Measurements from ENCODE around the gene PDGFD.

PDGFD gene

DNA sequence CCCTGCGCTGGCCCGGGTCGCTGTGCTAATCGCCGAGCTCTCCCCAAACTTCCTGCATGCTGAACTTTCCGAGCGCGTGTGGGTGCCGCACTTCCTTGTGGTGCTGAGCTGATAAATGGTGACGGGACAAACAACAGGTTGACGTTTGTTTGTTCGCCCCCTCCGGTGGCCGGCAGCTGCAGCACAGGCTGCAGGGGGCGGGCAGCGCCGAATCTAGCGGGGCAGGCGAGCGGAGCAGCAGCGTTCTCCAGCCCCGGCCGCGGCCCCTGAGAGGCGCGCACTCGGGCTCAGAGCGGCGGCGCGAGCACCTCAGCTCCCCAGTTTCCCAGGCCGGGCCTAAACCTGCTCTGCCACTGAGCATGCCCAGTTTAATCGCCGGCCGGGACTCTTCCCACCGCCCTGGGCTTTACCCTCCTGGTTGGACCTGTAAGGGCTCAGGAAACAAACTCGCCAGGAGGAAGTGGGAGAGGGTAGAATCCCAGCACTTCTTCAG lies at the start of gene PDGFD:
TSS of gene PDGFD (minus strand) at position 120 of the 493 bp plus-strand sequence.
- Histone ChIP-seq H3K4me1 (ENCODE audit: control insufficient read depth, insufficient read depth, low read length) (peaks cover 4% of the 10 kb centered on the region), H3K27me3 (ENCODE audit: control insufficient read depth, insufficient read depth, low read length) (peaks cover 5% of the 10 kb centered on the region), H3K9me3 (ENCODE audit: control insufficient read depth, insufficient read depth, low read length) (no peaks in the 10 kb centered on the region), H3K9ac (ENCODE audit: low read depth, low read length) (peak within 1 kb of the TSS; percentile 42), H3K36me3 (ENCODE audit: control insufficient read depth, insufficient read depth, low read length) (no peaks in the 10 kb centered on the region), H3K4me3 (ENCODE audit: low read depth, low read length) (peak within 1 kb of the TSS; percentile 74)

DNA sequence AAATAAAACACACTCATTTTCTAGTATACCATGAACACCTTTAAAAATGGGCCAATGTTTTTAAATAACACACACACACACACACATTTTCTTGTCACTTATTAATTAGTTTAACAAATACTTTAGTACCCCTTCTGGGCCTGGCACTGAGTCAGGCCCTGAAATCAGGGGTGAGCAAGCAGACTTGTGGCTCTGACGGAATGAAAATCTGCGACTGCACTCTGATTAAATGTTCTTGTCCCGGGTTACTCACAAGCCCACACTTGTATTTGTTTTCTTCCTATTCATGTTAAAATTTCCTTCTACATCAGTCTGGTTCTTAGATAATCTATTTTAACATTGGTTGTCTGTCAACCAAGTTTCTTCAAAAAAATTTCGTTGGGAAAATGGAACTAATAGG lies 43.0 kb upstream of the PDGFD start:
- H3K36me3 ChIP-seq (ENCODE audit: control insufficient read depth, insufficient read depth, low read length): no peaks in the 10 kb centered on the region

GRCh38 chr11:104205838-104206237 lies 41.9 kb upstream of the PDGFD start:
- no peak overlapping the region for H3K4me3 ChIP-seq (ENCODE audit: low read depth, low read length)

More for the DNA sequence above, 43.0 kb upstream of the PDGFD start:
- Histone ChIP-seq H3K4me1 (ENCODE audit: control insufficient read depth, insufficient read depth, low read length) (no peaks in the 10 kb centered on the region), H3K4me3 (ENCODE audit: low read depth, low read length) (no peak overlapping the region), H3K9ac (ENCODE audit: low read depth, low read length) (no peak overlapping the region), H3K9me3 (ENCODE audit: control insufficient read depth, insufficient read depth, low read length) (no peaks in the 10 kb centered on the region), H3K27me3 (ENCODE audit: control insufficient read depth, insufficient read depth, low read length) (no peaks in the 10 kb centered on the region)

DNA sequence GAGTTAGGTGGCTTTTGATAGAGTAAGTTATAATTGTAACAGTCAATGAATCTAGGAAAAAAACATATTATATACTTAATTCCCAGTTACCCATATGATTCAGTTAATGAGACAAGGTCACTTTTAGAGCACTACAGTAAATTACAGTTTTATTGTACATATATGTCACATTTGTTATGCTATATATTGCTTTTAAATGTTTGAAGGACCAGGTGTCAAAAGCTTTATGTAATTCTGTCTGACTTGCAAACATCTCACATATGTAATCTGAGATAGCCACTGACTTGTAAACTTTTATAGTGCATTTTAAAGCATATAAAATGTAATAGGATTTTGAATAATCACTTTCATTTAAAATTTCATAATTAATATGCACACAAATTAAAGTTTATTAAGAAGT lies 36.7 kb upstream of the PDGFD start:
- H3K9ac ChIP-seq (ENCODE audit: low read depth, low read length): no peak overlapping the region
- H3K4me1 ChIP-seq (ENCODE audit: control insufficient read depth, insufficient read depth, low read length): no peaks in the 10 kb centered on the region
- no peak overlapping the region for H3K4me3 ChIP-seq (ENCODE audit: low read depth, low read length)
- no peaks in the 10 kb centered on the region for H3K36me3 ChIP-seq (ENCODE audit: control insufficient read depth, insufficient read depth, low read length)
- H3K27me3 ChIP-seq (ENCODE audit: control insufficient read depth, insufficient read depth, low read length): no peaks in the 10 kb centered on the region
- no peaks in the 10 kb centered on the region for H3K9me3 ChIP-seq (ENCODE audit: control insufficient read depth, insufficient read depth, low read length)

More at GRCh38 chr11:104205838-104206237, 41.9 kb upstream of the PDGFD start:
- Histone ChIP-seq H3K9me3 (ENCODE audit: control insufficient read depth, insufficient read depth, low read length) (no peaks in the 10 kb centered on the region), H3K4me1 (ENCODE audit: control insufficient read depth, insufficient read depth, low read length) (no peaks in the 10 kb centered on the region), H3K36me3 (ENCODE audit: control insufficient read depth, insufficient read depth, low read length) (no peaks in the 10 kb centered on the region), H3K9ac (ENCODE audit: low read depth, low read length) (no peak overlapping the region), H3K27me3 (ENCODE audit: control insufficient read depth, insufficient read depth, low read length) (no peaks in the 10 kb centered on the region)

DNA sequence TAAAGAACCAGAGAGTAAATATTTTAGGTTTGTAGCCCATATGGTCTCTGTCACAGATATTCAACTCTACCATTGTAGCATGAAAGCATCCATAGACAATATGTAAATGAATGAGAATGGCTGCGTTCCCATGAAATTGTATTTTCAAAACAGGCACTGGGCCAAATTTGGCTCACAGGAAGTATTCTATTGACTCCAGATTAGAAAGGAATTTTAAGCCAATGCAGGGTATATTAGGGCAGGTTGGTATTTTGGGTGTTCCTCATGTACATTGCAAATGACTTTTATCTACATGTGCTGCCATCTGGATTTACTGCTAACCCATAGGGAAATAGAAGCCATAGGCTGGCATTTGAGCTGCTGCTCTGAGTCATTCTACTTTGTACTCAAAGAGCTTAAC lies 35.1 kb upstream of the PDGFD start:
- H3K4me1 ChIP-seq (ENCODE audit: control insufficient read depth, insufficient read depth, low read length): no peaks in the 10 kb centered on the region
- no peaks in the 10 kb centered on the region for H3K9me3 ChIP-seq (ENCODE audit: control insufficient read depth, insufficient read depth, low read length)
- no peaks in the 10 kb centered on the region for H3K27me3 ChIP-seq (ENCODE audit: control insufficient read depth, insufficient read depth, low read length)
- no peaks in the 10 kb centered on the region for H3K36me3 ChIP-seq (ENCODE audit: control insufficient read depth, insufficient read depth, low read length)
- no peak overlapping the region for H3K4me3 ChIP-seq (ENCODE audit: low read depth, low read length)
- H3K9ac ChIP-seq (ENCODE audit: low read depth, low read length): no peak overlapping the region

GRCh38 chr11:104198576-104198975 lies 34.6 kb upstream of the PDGFD start:
- no peak overlapping the region for H3K4me3 ChIP-seq (ENCODE audit: low read depth, low read length)
- no peaks in the 10 kb centered on the region for H3K36me3 ChIP-seq (ENCODE audit: control insufficient read depth, insufficient read depth, low read length)
- H3K4me1 ChIP-seq (ENCODE audit: control insufficient read depth, insufficient read depth, low read length): no peaks in the 10 kb centered on the region
- H3K27me3 ChIP-seq (ENCODE audit: control insufficient read depth, insufficient read depth, low read length): no peaks in the 10 kb centered on the region
- no peak overlapping the region for H3K9ac ChIP-seq (ENCODE audit: low read depth, low read length)
- H3K9me3 ChIP-seq (ENCODE audit: control insufficient read depth, insufficient read depth, low read length): no peaks in the 10 kb centered on the region

- H3K9ac ChIP-seq (ENCODE audit: low read depth, low read length): no peak overlapping the region
- no peak overlapping the region for H3K4me3 ChIP-seq (ENCODE audit: low read depth, low read length)
- no peaks in the 10 kb centered on the region for H3K4me1 ChIP-seq (ENCODE audit: control insufficient read depth, insufficient read depth, low read length)
Measured at GRCh38 chr11:104191124-104191523, 27.2 kb upstream of the PDGFD start.

DNA sequence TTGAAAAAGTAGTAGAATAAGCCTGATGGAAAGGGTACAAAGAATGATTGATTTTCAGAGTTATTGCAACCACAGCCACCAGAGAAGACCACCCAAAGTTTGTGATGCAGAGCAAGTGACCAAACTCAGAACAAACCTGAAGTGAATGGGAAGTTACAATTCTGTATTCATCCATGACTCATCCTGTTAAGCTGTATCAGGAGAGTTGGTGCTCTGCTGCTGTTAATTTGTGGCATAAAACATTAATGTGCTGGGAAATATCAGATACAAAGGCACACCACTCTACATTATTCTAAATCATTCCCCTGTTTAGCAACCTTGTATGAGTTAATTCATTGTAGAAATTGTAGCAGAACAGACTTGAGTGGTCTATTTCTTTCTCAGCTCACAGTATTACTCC lies 19.6 kb upstream of the PDGFD start:
- H3K4me3 ChIP-seq (ENCODE audit: low read depth, low read length): no peak overlapping the region
- no peaks in the 10 kb centered on the region for H3K4me1 ChIP-seq (ENCODE audit: control insufficient read depth, insufficient read depth, low read length)
- H3K9me3 ChIP-seq (ENCODE audit: control insufficient read depth, insufficient read depth, low read length): no peaks in the 10 kb centered on the region
- H3K9ac ChIP-seq (ENCODE audit: low read depth, low read length): no peak overlapping the region
- no peaks in the 10 kb centered on the region for H3K27me3 ChIP-seq (ENCODE audit: control insufficient read depth, insufficient read depth, low read length)
- no peaks in the 10 kb centered on the region for H3K36me3 ChIP-seq (ENCODE audit: control insufficient read depth, insufficient read depth, low read length)

More at GRCh38 chr11:104191124-104191523, 27.2 kb upstream of the PDGFD start:
- Histone ChIP-seq H3K27me3 (ENCODE audit: control insufficient read depth, insufficient read depth, low read length) (no peaks in the 10 kb centered on the region), H3K36me3 (ENCODE audit: control insufficient read depth, insufficient read depth, low read length) (no peaks in the 10 kb centered on the region), H3K9me3 (ENCODE audit: control insufficient read depth, insufficient read depth, low read length) (no peaks in the 10 kb centered on the region)

GRCh38 chr11:104175769-104176168 lies 11.8 kb upstream of the PDGFD start:
- Histone ChIP-seq H3K4me1 (ENCODE audit: control insufficient read depth, insufficient read depth, low read length) (no peaks in the 10 kb centered on the region), H3K4me3 (ENCODE audit: low read depth, low read length) (no peak overlapping the region), H3K36me3 (ENCODE audit: control insufficient read depth, insufficient read depth, low read length) (no peaks in the 10 kb centered on the region), H3K27me3 (ENCODE audit: control insufficient read depth, insufficient read depth, low read length) (no peaks in the 10 kb centered on the region), H3K9ac (ENCODE audit: low read depth, low read length) (no peak overlapping the region), H3K9me3 (ENCODE audit: control insufficient read depth, insufficient read depth, low read length) (no peaks in the 10 kb centered on the region)

- no peak overlapping the region for H3K9ac ChIP-seq (ENCODE audit: low read depth, low read length)
- H3K4me3 ChIP-seq (ENCODE audit: low read depth, low read length): no peak overlapping the region
- no peaks in the 10 kb centered on the region for H3K36me3 ChIP-seq (ENCODE audit: control insufficient read depth, insufficient read depth, low read length)
- no peaks in the 10 kb centered on the region for H3K9me3 ChIP-seq (ENCODE audit: control insufficient read depth, insufficient read depth, low read length)
- H3K27me3 ChIP-seq (ENCODE audit: control insufficient read depth, insufficient read depth, low read length): peaks cover 5% of the 10 kb centered on the region
- peaks cover 4% of the 10 kb centered on the region for H3K4me1 ChIP-seq (ENCODE audit: control insufficient read depth, insufficient read depth, low read length)
Measured at GRCh38 chr11:104169091-104169490, 5.1 kb upstream of the PDGFD start.

GRCh38 chr11:104165014-104165413 lies 1.1 kb upstream of the PDGFD start:
- Histone ChIP-seq H3K4me3 (ENCODE audit: low read depth, low read length) (peak overlapping the region; percentile 74), H3K36me3 (ENCODE audit: control insufficient read depth, insufficient read depth, low read length) (no peaks in the 10 kb centered on the region), H3K4me1 (ENCODE audit: control insufficient read depth, insufficient read depth, low read length) (peaks cover 4% of the 10 kb centered on the region), H3K9ac (ENCODE audit: low read depth, low read length) (no peak overlapping the region), H3K9me3 (ENCODE audit: control insufficient read depth, insufficient read depth, low read length) (no peaks in the 10 kb centered on the region), H3K27me3 (ENCODE audit: control insufficient read depth, insufficient read depth, low read length) (peaks cover 5% of the 10 kb centered on the region)

- Histone ChIP-seq H3K9me3 (ENCODE audit: control insufficient read depth, insufficient read depth, low read length) (no peaks in the 10 kb centered on the region), H3K4me3 (ENCODE audit: low read depth, low read length) (peak overlapping the region; percentile 74), H3K36me3 (ENCODE audit: control insufficient read depth, insufficient read depth, low read length) (no peaks in the 10 kb centered on the region), H3K27me3 (ENCODE audit: control insufficient read depth, insufficient read depth, low read length) (peaks cover 5% of the 10 kb centered on the region), H3K9ac (ENCODE audit: low read depth, low read length) (peak overlapping the region; percentile 42), H3K4me1 (ENCODE audit: control insufficient read depth, insufficient read depth, low read length) (peaks cover 4% of the 10 kb centered on the region)
Measured at GRCh38 chr11:104163100-104164027, 583 bp downstream of the PDGFD start.
